Measurements from ENCODE around the gene SDC3.

The SDC3 gene

DNA sequence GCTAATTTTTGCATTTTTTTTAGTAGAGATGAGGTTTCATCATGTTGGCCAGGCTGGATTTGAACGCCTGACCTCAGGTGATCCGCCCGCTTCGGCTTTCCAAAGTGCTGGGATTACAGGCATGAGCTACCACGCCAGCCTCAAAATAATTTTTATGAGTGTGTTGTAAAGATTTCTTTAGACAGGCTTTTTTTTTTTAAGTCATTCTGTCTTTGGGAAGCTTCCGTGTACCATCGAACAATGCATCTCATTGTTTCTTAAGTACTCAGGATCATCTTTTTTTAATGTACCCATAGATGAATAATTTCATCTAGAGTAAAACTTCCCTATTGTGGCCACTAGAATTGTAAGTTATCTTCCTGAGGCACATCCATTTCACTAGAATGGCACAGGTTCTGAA, 19.6 kb upstream of the SDC3 start:
- no peak for DNase-seq

GRCh38 chr1:30927448-30927847, 18.9 kb upstream of the SDC3 start:
- no peak for DNase-seq

DNA sequence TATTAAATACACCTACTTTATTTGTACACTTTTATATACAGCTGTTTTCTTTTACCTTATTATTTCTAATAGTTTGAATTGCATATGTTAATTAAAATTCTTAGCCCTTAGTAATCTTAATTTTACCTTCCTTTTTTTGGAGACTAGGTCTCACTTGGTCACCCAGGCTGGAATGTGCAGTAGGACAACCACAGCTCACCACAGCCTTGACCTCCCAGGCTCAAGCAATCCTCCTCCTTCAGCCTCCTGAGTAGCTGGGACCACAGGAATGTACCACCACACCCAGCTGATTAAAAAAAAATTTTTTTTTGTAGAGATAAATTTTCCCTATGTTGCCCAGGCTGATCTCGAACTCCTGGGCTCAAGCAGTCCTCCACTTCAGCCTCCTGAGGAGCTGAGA, 15.0 kb upstream of the SDC3 start:
- DNase-seq, result no peak

- peak; percentile 64 for DNase-seq
Measured at GRCh38 chr1:30920827-30921226, 12.3 kb upstream of the SDC3 start.

- peak; percentile 95 for DNase-seq
Measured at GRCh38 chr1:30919025-30919881, 10.7 kb upstream of the SDC3 start.

DNA sequence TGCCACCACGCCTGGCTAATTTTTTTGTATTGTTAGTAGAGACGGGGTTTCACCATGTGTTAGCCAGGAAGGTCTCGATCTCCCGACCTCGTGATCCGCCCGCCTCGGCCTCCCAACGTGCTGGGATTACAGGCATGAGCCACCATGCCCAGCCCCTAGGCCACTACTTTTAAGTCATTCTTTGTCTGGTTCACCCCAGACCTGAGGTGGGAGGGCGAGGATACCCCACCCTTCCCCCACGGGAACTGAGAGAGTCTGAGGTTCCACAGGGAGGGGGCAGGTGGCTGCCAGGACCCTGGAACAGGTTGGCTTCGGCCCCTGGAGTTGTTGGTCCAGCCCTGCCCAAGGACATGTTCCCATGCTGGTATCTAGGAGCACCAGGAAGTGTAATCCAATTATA, 7.7 kb upstream of the SDC3 start:
- no peak for DNase-seq

DNA sequence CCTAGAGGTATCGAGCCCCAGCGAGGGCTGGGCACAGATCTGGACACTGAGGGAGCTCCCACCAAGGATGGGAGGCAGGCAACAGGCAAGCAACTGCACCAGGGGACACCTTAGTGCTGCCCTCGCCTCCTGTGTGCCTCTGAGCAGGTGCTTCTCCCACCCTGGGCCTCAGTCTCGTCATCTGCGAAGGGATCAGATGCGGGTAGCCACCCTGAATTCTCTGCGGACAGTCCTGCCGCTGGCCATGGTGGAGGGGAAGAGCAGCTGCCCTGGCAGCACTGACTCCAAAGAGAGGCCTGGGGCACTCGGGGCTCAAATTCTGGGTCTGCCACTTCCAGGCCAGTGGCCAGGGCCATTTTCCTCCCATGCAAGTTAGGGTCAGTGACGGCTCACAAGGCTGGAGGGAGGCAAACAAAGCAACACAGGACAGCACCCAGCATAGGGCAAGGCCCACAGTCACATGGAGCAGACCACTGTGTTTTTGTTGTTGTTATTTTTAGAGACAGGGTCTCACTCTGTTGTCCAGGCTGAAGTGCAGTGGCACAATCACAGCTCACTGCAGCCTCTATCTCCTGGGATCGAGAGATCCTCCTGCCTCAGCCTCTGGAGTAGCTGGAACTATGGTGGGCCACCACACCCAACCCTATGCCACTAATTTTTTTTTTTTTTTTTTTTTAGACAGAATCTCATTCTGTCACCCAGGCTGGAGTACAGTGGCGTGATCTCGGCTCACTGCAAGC, 7.1 kb upstream of the SDC3 start:
- no peak for DNase-seq

- no peak for DNase-seq
Measured at GRCh38 chr1:30914931-30915330, 6.4 kb upstream of the SDC3 start.

DNA sequence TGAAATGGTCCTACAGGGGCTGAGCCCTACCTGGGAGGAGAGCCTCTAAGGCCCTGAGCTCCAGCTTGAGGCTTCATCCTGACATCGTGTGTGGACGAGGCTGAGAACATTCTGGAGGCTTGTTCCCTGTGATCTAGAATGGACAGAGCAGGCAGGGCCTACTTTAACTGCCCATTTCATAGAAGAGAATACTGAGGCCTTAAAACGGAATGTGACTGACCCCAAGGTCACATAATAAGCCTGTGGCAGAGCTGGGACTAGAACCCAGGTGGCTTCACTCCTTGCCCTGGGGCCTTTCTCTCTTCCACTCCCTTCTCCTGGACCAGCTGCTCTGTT, 6.0 kb upstream of the SDC3 start:
- no peak for DNase-seq

DNA sequence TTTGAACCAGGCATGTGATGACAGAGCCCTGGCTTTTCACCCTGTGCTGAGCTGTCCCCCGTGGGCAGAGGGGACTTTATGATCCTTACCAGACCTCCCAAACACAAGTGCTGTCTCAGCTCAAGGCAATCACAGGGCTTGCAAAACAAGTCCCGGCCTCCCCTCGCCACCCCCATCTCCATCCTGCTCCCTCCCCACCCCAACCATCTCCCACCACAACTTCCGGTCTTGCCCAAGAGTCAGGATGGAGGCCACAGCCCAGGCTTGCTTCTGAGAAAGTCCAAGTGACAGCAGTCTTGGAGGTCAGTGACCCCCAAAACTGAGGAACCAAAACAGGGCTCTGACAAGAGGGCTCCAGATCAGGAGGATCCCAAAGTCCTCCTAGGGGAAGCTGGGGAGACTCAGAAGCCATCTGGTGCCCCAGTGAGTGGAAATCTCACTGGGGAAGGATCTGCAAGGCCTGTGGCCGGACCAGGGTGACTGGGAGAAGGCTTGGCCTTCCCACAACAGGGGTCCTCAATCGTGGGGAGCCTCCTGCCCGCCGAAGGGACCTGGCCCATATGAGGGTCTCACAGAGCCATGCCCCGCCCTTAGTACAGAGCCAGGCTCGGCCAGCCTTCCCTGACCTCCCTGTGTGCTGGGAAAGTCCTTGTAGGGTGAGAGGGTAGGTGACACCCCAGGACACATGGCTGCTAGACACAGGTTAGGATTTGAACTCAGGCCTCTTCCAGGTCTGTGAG, 4.5 kb upstream of the SDC3 start:
- no peak for DNase-seq

DNA sequence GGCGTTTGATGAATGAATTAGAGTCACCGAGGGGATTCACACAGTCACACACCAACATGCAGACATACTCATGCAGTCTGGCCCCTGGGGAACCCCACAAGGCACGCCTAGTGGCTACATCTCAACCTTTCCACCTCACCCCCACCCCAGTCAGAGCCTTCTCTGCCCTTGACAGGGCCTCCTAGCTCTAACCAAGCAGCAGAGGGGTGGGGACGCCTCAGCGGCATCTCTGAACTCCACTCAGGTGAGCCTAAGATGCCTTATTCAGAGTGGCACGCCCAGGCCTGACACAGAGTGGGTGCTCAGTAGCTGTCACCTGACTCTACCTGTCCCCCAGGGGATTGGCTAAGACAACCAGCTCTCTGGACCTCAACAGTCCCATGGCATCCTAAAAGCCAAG, 3.7 kb upstream of the SDC3 start:
- no peak for DNase-seq

- peak; percentile 78 for DNase-seq
Measured at GRCh38 chr1:30911059-30911954, 2.7 kb upstream of the SDC3 start.

GRCh38 chr1:30909365-30910068, 959 bp upstream of the SDC3 start:
- DNase-seq, result peak; percentile 50

DNA sequence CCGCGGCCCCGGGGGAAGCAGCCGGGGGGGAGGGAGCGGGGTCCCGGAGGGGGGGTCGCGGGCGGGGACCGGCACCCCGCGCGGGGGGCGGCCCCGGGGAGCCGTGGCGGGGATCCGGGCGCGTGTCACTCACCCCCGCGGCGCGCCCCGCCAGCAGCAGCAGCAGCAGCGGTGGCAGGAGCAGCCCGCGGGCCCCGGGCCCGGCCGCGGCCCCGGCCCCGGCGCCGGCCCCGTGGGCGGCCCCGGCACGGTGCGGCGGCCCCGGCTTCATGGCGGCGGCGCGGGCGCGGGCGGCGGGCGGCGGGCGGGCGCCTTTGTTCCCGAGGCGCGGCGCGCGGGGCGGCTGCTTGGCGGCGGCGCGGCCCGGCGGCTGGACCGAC, 252 bp downstream of the SDC3 start:
- DNase-seq, result no peak

DNA sequence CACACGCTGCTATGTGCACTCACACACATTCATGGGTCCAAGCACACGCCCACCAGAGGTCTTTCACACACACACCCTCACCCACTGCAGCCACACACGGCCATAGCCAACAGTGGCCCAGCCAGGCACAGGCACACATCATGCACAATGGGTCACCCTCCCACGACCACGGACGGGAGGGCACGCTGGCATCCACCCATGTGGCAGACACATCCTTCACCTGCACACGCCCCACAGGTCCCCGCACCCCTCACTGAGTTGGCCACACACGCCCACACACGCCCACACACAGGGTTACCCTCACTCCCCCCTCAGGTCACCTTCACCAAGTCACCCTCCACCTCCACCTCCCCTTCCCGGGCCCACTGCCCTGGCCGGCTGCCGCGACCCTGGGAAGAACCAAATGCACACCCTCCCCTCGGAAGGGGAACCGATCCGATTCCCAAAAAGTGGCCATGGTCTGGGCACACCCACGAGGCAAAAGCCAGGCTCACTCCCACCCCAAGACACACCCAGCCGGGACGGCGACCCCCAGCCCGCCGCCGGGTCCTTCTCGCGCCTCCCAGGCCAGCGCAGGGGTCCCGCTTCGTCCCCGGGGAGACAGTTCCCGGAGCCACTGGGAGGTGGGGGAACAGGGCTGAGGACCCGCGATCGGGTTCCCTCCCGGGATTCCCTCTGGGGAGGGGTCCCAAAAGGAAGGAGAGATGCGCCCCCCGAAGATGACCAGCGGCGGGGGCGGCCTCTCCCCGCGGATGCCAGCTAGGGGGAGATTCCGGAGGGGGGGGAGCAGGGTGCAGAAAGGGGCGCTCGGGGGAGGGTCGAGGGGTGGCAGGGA, 860 bp downstream of the SDC3 start:
- DNase-seq, result no peak

GRCh38 chr1:30906631-30907441, 1.7 kb downstream of the SDC3 start:
- no peak for DNase-seq

- no peak for DNase-seq
Measured at GRCh38 chr1:30905916-30906620, 2.5 kb downstream of the SDC3 start.

- DNase-seq, result no peak
Measured at GRCh38 chr1:30905403-30905802, 3.2 kb downstream of the SDC3 start.

GRCh38 chr1:30904962-30905335, 3.6 kb downstream of the SDC3 start:
- no peak for DNase-seq

Measured in hematopoietic multipotent progenitor cell treated with erythropoietin and hydrocortisone succinate and interleukin-3 and kit ligand, for 8 days (in vitro differentiated cells).